Peyer's patch (tissue), 4 donors: Measurements from ENCODE around the gene LAMTOR2.

Experiments used
- CTCF ChIP-seq, 6 experiments: fragments of 450-650 bp in 4 of 6; fragments of 200-600 bp in 2 of 6; sonication (generic) in 1 of 6; IDR thresholded peaks; one replicate each; pipeline ENCODE4 v1.5.1; 2017 to 2019; ENCODE audit warnings: antibody characterized with exemption in 6 of 6, mild to moderate bottlenecking in 3 of 6, moderate library complexity in 1 of 6
- POLR2A ChIP-seq, 2 donors: fragments of 450-650 bp; IDR thresholded peaks; one replicate each; pipeline ENCODE4 v1.5.1; 2017; ENCODE audit warnings: antibody characterized with exemption in 2 of 2, mild to moderate bottlenecking in 2 of 2, moderate library complexity in 2 of 2

GRCh38 chr1:156106624-156107488, 52.3 kb downstream of the LAMTOR2 start:
- TF ChIP-seq POLR2A (IDR thresholded peaks at IDR 0.05) (no peak), CTCF (IDR thresholded peaks at IDR 0.05) (no peak)
